ENCODE results near the gene AEBP2. TPM values are rescaled to one million over a fixed set of nuclear protein-coding genes. Genes with fewer than 3 reads are reported as not detected.
A peak's percentile ranks its signal among the peaks of the same experiment; 100 is the strongest.

The AEBP2 gene
- total RNA-seq, 1 donor from 2014 or later = 64.9 TPM

- TF ChIP-seq CTCF (IDR thresholded peaks at IDR 0.05; ENCODE audit: unreplicated experiment) = no peak
- Mint-ChIP-seq H3K27me3 (no peaks in the 10 kb centered on the region), H3K36me3 (ENCODE audit: insufficient read depth) (peaks cover 2% of the 10 kb centered on the region), H3K27ac (peak overlapping the region; percentile 78), H3K4me1 (ENCODE audit: low read depth) (peaks cover 9% of the 10 kb centered on the region), H3K9me3 (ENCODE audit: low read depth) (no peaks in the 10 kb centered on the region), H3K4me3 (ENCODE audit: low read depth) (no peak overlapping the region)
- DNase-seq (ENCODE audit: low spot score, unreplicated experiment) = no peak
Measured at GRCh38 chr12:19525274-19525673, 86.0 kb downstream of the AEBP2 start.

GRCh38 chr12:19527866-19528265 is 88.6 kb downstream of the AEBP2 start:
- Mint-ChIP-seq H3K27me3 (no peaks in the 10 kb centered on the region), H3K9me3 (ENCODE audit: low read depth) (no peaks in the 10 kb centered on the region), H3K36me3 (ENCODE audit: insufficient read depth) (peaks cover 1% of the 10 kb centered on the region), H3K27ac (no peak overlapping the region), H3K4me1 (ENCODE audit: low read depth) (peaks cover 9% of the 10 kb centered on the region), H3K4me3 (ENCODE audit: low read depth) (no peak overlapping the region)
- no peak for DNase-seq (ENCODE audit: low spot score, unreplicated experiment)
- TF ChIP-seq CTCF (IDR thresholded peaks at IDR 0.05; ENCODE audit: unreplicated experiment) = no peak

GRCh38 chr12:19528750-19529149 is 89.5 kb downstream of the AEBP2 start:
- H3K4me3 Mint-ChIP-seq (ENCODE audit: low read depth) = no peak overlapping the region
- no peaks in the 10 kb centered on the region for H3K27me3 Mint-ChIP-seq
- DNase-seq (ENCODE audit: low spot score, unreplicated experiment) = no peak
- peak overlapping the region; percentile 75 for H3K27ac Mint-ChIP-seq
- H3K36me3 Mint-ChIP-seq (ENCODE audit: insufficient read depth) = peaks cover 2% of the 10 kb centered on the region
- no peak for TF ChIP-seq CTCF (IDR thresholded peaks at IDR 0.05; ENCODE audit: unreplicated experiment)
- H3K4me1 Mint-ChIP-seq (ENCODE audit: low read depth) = peaks cover 9% of the 10 kb centered on the region
- H3K9me3 Mint-ChIP-seq (ENCODE audit: low read depth) = no peaks in the 10 kb centered on the region

- H3K27ac Mint-ChIP-seq = no peak overlapping the region
- no peak overlapping the region for H3K4me3 Mint-ChIP-seq (ENCODE audit: low read depth)
- H3K27me3 Mint-ChIP-seq = no peaks in the 10 kb centered on the region
Measured at GRCh38 chr12:19529951-19530636, 90.8 kb downstream of the AEBP2 start.

GRCh38 chr12:19530637-19531023 is 91.3 kb downstream of the AEBP2 start:
- peaks cover 9% of the 10 kb centered on the region for H3K4me1 Mint-ChIP-seq (ENCODE audit: low read depth)
- H3K27me3 Mint-ChIP-seq = no peaks in the 10 kb centered on the region
- no peak for DNase-seq (ENCODE audit: low spot score, unreplicated experiment)
- H3K36me3 Mint-ChIP-seq (ENCODE audit: insufficient read depth) = peaks cover 7% of the 10 kb centered on the region
- H3K27ac Mint-ChIP-seq = no peak overlapping the region
- no peak overlapping the region for H3K4me3 Mint-ChIP-seq (ENCODE audit: low read depth)
- no peak for TF ChIP-seq CTCF (IDR thresholded peaks at IDR 0.05; ENCODE audit: unreplicated experiment)
- peaks cover 8% of the 10 kb centered on the region for H3K9me3 Mint-ChIP-seq (ENCODE audit: low read depth)

More at GRCh38 chr12:19529951-19530636, 90.8 kb downstream of the AEBP2 start:
- H3K36me3 Mint-ChIP-seq (ENCODE audit: insufficient read depth) = peaks cover 3% of the 10 kb centered on the region
- peaks cover 9% of the 10 kb centered on the region for H3K4me1 Mint-ChIP-seq (ENCODE audit: low read depth)
- H3K9me3 Mint-ChIP-seq (ENCODE audit: low read depth) = peaks cover 3% of the 10 kb centered on the region
- no peak for TF ChIP-seq CTCF (IDR thresholded peaks at IDR 0.05; ENCODE audit: unreplicated experiment)
- DNase-seq (ENCODE audit: low spot score, unreplicated experiment) = no peak
